ENCODE data around the gene MKI67.

DNA sequence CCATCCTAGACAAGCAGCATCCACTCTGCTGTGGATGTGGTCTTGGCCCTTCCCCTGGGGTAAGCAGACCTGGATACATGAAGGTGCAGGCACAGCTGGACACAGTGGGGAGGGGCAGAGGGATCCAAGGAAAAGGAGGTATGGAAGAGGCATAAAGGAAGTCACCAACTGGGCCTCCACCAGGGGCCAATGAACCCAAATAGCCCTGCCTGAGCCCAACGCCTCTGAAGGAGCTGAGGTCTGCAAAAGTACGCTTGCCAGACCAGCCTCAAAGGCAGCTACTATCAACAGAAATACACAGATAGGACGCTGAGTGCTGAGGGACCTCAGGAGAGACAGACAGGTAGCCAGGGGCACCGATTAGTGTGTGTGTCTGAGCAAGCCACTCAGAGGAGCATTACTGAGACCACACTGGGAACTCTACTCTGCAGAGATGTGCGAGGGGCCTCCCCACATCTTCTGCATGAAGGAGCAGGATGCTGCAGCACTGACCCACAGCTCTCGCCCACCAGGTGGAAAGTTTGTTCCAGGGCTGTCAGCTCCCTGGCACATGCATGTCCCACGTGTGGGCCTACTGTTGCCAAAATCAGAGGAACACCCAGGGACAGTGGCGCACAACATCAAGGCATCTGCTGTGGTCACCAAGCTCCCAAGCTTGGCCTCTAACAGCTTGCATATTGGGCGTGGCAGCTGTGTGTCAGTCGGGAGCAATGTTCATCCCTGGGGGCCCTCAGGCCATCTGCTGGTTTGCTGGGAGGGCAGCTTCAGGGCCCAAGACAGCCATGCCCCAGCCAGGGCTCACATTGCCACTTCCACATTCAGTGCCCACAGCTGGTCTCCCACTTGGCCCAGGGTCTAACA is 40.0 kb downstream of the MKI67 start:
- TF ChIP-seq, protein P1, sequence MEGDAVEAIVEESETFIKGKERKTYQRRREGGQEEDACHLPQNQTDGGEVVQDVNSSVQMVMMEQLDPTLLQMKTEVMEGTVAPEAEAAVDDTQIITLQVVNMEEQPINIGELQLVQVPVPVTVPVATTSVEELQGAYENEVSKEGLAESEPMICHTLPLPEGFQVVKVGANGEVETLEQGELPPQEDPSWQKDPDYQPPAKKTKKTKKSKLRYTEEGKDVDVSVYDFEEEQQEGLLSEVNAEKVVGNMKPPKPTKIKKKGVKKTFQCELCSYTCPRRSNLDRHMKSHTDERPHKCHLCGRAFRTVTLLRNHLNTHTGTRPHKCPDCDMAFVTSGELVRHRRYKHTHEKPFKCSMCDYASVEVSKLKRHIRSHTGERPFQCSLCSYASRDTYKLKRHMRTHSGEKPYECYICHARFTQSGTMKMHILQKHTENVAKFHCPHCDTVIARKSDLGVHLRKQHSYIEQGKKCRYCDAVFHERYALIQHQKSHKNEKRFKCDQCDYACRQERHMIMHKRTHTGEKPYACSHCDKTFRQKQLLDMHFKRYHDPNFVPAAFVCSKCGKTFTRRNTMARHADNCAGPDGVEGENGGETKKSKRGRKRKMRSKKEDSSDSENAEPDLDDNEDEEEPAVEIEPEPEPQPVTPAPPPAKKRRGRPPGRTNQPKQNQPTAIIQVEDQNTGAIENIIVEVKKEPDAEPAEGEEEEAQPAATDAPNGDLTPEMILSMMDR (IDR thresholded peaks at IDR 0.05) = no peak
- TF ChIP-seq POLR2AphosphoS5 (IDR thresholded peaks at IDR 0.05; ENCODE audit: low read depth, low read length) (no peak), SIN3A (IDR thresholded peaks at IDR 0.05; ENCODE audit: borderline replicate concordance, insufficient read depth, low read depth, low read length) (no peak)

Measured in Panc1 (cell line).